ENCODE results near the gene LRRC55. TPM values are rescaled to one million over a fixed set of nuclear protein-coding genes. Genes with fewer than 3 reads are reported as not detected.

The LRRC55 gene
- polyA plus RNA-seq, 2 of the 4 experiments (the other 2 are of a cell fraction) = 0.01 TPM; not detected in 1

DNA sequence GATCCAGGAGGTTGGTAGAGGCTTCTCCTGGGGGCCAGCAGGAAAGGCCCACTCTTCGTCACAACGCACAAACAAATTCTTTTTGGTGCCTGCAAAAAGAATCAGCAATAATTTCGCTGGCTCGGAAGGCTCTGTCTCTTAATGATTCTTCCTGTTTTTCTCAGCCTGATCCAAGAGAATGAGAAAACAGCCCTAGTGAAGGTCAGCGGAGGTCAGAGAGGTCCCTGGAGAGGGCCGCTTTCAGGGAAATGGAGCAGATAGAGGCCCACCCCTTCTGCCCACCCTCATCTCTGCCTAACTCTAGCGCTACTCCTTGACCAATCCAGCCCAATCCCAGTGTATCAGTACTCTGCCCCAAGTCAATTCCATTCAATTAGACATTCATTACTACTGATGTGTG lies 19.2 kb downstream of the LRRC55 start:
- no peak for ATAC-seq
- Histone ChIP-seq H3K4me2 (no peak overlapping the region), H3K4me3 (no peak overlapping the region), H3K4me1 (no peaks in the 10 kb centered on the region), H3K9me3 (no peaks in the 10 kb centered on the region), H3K27ac (no peak overlapping the region)
- no peak for DNase-seq (ENCODE audit: low read depth in 1 of 2, low spot score in 1 of 2)
- 92% methylated on average over 7 of the region's 7 CpGs for WGBS (ENCODE audit: missing lambda C conversion rate)
- CTCF ChIA-PET = no interaction called here
- POLR2A ChIA-PET = no interaction called here
- TF ChIP-seq, protein P1, sequence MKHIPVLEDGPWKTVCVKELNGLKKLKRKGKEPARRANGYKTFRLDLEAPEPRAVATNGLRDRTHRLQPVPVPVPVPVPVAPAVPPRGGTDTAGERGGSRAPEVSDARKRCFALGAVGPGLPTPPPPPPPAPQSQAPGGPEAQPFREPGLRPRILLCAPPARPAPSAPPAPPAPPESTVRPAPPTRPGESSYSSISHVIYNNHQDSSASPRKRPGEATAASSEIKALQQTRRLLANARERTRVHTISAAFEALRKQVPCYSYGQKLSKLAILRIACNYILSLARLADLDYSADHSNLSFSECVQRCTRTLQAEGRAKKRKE (CRISPR knock-in tag; IDR thresholded peaks at IDR 0.05; ENCODE audit: low read depth) = no peak
- TF ChIP-seq HDAC2 (IDR thresholded peaks at IDR 0.05) (no peak), HOXA7 (CRISPR knock-in tag; IDR thresholded peaks at IDR 0.05) (no peak), ESRRA (IDR thresholded peaks at IDR 0.05; ENCODE audit: borderline replicate concordance, low read length) (no peak), JUNB (IDR thresholded peaks at IDR 0.05) (no peak), BHLHE40 (IDR thresholded peaks at IDR 0.05; ENCODE audit: low read depth, low read length) (no peak), USF2 (IDR thresholded peaks at IDR 0.05) (no peak), CHD4 (IDR thresholded peaks at IDR 0.05; ENCODE audit: borderline replicate concordance) (no peak), ZC3H11A (IDR thresholded peaks at IDR 0.05) (no peak), RARB (CRISPR knock-in tag; IDR thresholded peaks at IDR 0.05) (no peak), MYC (IDR thresholded peaks at IDR 0.05; ENCODE audit: borderline replicate concordance, low read length) (no peak)
- no peak for FAIRE-seq

- TF ChIP-seq PBX3 (IDR thresholded peaks at IDR 0.05) (no peak), NR3C1 (IDR thresholded peaks at IDR 0.05) (no peak), KDM1A (IDR thresholded peaks at IDR 0.05; ENCODE audit: low read depth) (no peak), PHF8 (IDR thresholded peaks at IDR 0.05; ENCODE audit: borderline replicate concordance, low read depth) (no peak), RARB (CRISPR knock-in tag; IDR thresholded peaks at IDR 0.05) (no peak), MYC (IDR thresholded peaks at IDR 0.05; ENCODE audit: borderline replicate concordance, low read length) (no peak), CBX2 (IDR thresholded peaks at IDR 0.05; ENCODE audit: borderline replicate concordance, low read depth) (no peak), GATA3 (IDR thresholded peaks at IDR 0.05; ENCODE audit: borderline replicate concordance) (no peak), CHD2 (IDR thresholded peaks at IDR 0.05; ENCODE audit: low read length, partially characterized antibody) (no peak)
- CTCF ChIA-PET = interaction anchor here (1.7 kb wide), 1 partner anchor 11 kb away, joined by 4 read pairs; no protein-coding TSS in a partner anchor
- H3K4me3 ChIP-seq = no peak overlapping the region
- ATAC-seq (no peak), DNase-seq (ENCODE audit: low read depth in 1 of 2, low spot score in 1 of 2) (no peak), FAIRE-seq (no peak)
- POLR2A ChIA-PET = no interaction called here
- WGBS (ENCODE audit: missing lambda C conversion rate) = 70% methylated on average over 5 of the region's 10 CpGs
- H3K4me1 ChIP-seq = no peaks in the 10 kb centered on the region
- peak overlapping the region in 1 of 2 experiments; percentile 19; a peak in 1 of 6 replicates for H3K27ac ChIP-seq
- H3K4me2 ChIP-seq = no peak overlapping the region
- no peaks in the 10 kb centered on the region for H3K9me3 ChIP-seq
These were observed 20.5 kb downstream of the LRRC55 start for GRCh38 chr11:57202281-57202680.

GRCh38 chr11:57203359-57203758 lies 21.6 kb downstream of the LRRC55 start:
- Histone ChIP-seq H3K27ac (no peak overlapping the region), H3K4me3 (no peak overlapping the region), H3K4me2 (no peak overlapping the region), H3K4me1 (no peaks in the 10 kb centered on the region), H3K9me3 (no peaks in the 10 kb centered on the region)
- WGBS (ENCODE audit: missing lambda C conversion rate) = 93% methylated on average over 3 of the region's 3 CpGs
- POLR2A ChIA-PET = no interaction called here
- no peak for DNase-seq (ENCODE audit: low read depth in 1 of 2, low spot score in 1 of 2)
- CTCF ChIA-PET = interaction anchor here (1.0 to 2.3 kb wide), 4 partner anchors 10 to 362 kb away, joined by 3 to 9 read pairs (median 4); no protein-coding TSS in a partner anchor
- no peak for ATAC-seq
- no peak for FAIRE-seq
- no peak for TF ChIP-seq BHLHE40 (IDR thresholded peaks at IDR 0.05; ENCODE audit: low read depth, low read length)
- no peak for TF ChIP-seq REST (IDR thresholded peaks at IDR 0.05)
- TF ChIP-seq, protein P2, sequence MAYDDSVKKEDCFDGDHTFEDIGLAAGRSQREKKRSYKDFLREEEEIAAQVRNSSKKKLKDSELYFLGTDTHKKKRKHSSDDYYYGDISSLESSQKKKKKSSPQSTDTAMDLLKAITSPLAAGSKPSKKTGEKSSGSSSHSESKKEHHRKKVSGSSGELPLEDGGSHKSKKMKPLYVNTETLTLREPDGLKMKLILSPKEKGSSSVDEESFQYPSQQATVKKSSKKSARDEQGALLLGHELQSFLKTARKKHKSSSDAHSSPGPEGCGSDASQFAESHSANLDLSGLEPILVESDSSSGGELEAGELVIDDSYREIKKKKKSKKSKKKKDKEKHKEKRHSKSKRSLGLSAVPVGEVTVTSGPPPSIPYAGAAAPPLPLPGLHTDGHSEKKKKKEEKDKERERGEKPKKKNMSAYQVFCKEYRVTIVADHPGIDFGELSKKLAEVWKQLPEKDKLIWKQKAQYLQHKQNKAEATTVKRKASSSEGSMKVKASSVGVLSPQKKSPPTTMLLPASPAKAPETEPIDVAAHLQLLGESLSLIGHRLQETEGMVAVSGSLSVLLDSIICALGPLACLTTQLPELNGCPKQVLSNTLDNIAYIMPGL (CRISPR knock-in tag; IDR thresholded peaks at IDR 0.05; ENCODE audit: borderline replicate concordance) = no peak
- no peak for TF ChIP-seq TP53 (CRISPR knock-in tag; IDR thresholded peaks at IDR 0.05)
- no peak for TF ChIP-seq CHD4 (IDR thresholded peaks at IDR 0.05; ENCODE audit: borderline replicate concordance)
- TF ChIP-seq MAFK (IDR thresholded peaks at IDR 0.05; ENCODE audit: partially characterized antibody) = no peak
- TF ChIP-seq KDM1A (IDR thresholded peaks at IDR 0.05; ENCODE audit: low read depth) = no peak
- TF ChIP-seq HEYL (CRISPR knock-in tag; IDR thresholded peaks at IDR 0.05) = no peak
- TF ChIP-seq MAZ (IDR thresholded peaks at IDR 0.05; ENCODE audit: borderline replicate concordance, low read depth, low read length) = no peak
- no peak for TF ChIP-seq CBX2 (IDR thresholded peaks at IDR 0.05; ENCODE audit: borderline replicate concordance, low read depth)
- no peak for TF ChIP-seq RNF2 (IDR thresholded peaks at IDR 0.05; ENCODE audit: borderline replicate concordance, low read depth)
- no peak for TF ChIP-seq TFCP2L1 (CRISPR knock-in tag; IDR thresholded peaks at IDR 0.05)
